Loucy (cell line): Measurements from ENCODE around the gene PGC.

Experiments used
- H2AFZ ChIP-seq: fragments of 200-600 bp; sonication (generic); 2 replicates; pipeline ENCODE4 v1.6.0; 2016; ENCODE audit warnings: antibody characterized with exemption, mild to moderate bottlenecking, low read length, moderate library complexity
- H3F3A ChIP-seq: fragments of 200-600 bp; 2 replicates; pipeline ENCODE4 v1.6.0; 2016; ENCODE audit warnings: antibody characterized with exemption, low read depth, mild to moderate bottlenecking
- H3K27me3 ChIP-seq: fragments of 200-600 bp; sonication (generic); 2 replicates; pipeline ENCODE4 v1.6.1; 2014; ENCODE audit warnings: low read length, mild to moderate bottlenecking; ENCODE audit not compliant: insufficient read depth, poor library complexity, severe bottlenecking
- H3K36me3 ChIP-seq: fragments of 200-600 bp; sonication (generic); 2 replicates; pipeline ENCODE4 v1.6.1; 2016; ENCODE audit warnings: low read length; ENCODE audit not compliant: insufficient read depth
- H3K4me1 ChIP-seq: fragments of 200-600 bp; sonication (generic); 2 replicates; pipeline ENCODE4 v1.5.1; 2014; ENCODE audit warnings: low read length, mild to moderate bottlenecking; ENCODE audit not compliant: insufficient read depth, poor library complexity, severe bottlenecking
- H3K4me2 ChIP-seq: fragments of 200-600 bp; sonication (generic); 2 replicates; pipeline ENCODE4 v1.6.0; 2014; ENCODE audit warnings: antibody characterized with exemption, low read length, low read depth, mild to moderate bottlenecking; ENCODE audit not compliant: poor library complexity, severe bottlenecking
- H3K4me3 ChIP-seq: fragments of 200-600 bp; sonication (generic); 2 replicates; pipeline ENCODE4 v1.5.1; 2014; ENCODE audit warnings: low read length, mild to moderate bottlenecking, mixed read lengths; ENCODE audit not compliant: poor library complexity, severe bottlenecking
- H3K79me2 ChIP-seq: fragments of 200-600 bp; sonication (generic); 2 replicates; pipeline ENCODE4 v1.6.1; 2014; ENCODE audit warnings: low read length; ENCODE audit not compliant: insufficient read depth
- H3K9ac ChIP-seq: fragments of 200-600 bp; sonication (generic); 2 replicates; pipeline ENCODE4 v1.6.0; 2014; ENCODE audit warnings: mild to moderate bottlenecking, low read depth, low read length, moderate library complexity; ENCODE audit not compliant: poor library complexity, severe bottlenecking
- H3K9me2 ChIP-seq: fragments of 200-600 bp; sonication (generic); replicated peaks from 2 replicates; pipeline ENCODE4 v1.6.1; 2016; ENCODE audit warnings: low read depth, low read length, mixed read lengths
- H3K9me3 ChIP-seq: fragments of 200-600 bp; sonication (generic); 2 replicates; pipeline ENCODE4 v1.6.1; 2014; ENCODE audit warnings: mild to moderate bottlenecking, antibody characterized with exemption, low read length, low read depth; ENCODE audit not compliant: insufficient read depth
- H4K20me1 ChIP-seq: fragments of 200-600 bp; sonication (generic); 2 replicates; pipeline ENCODE4 v1.6.0; 2014; ENCODE audit warnings: antibody characterized with exemption, low read length, mild to moderate bottlenecking; ENCODE audit not compliant: insufficient read depth, poor library complexity, severe bottlenecking
- EZH2phosphoT487 ChIP-seq: fragments of 200-600 bp; IDR thresholded peaks from 2 replicates; pipeline ENCODE4 v1.6.1; 2018; ENCODE audit warnings: antibody characterized with exemption, mild to moderate bottlenecking, moderate library complexity, borderline replicate concordance
- TF ChIP-seq, protein P1 (sequence below): fragments of 200-600 bp; sonication (generic); conservative IDR thresholded peaks from 2 replicates; pipeline ENCODE4 v1.5.1; 2014; ENCODE audit warnings: mild to moderate bottlenecking, antibody characterized with exemption, low read length

The PGC gene

DNA sequence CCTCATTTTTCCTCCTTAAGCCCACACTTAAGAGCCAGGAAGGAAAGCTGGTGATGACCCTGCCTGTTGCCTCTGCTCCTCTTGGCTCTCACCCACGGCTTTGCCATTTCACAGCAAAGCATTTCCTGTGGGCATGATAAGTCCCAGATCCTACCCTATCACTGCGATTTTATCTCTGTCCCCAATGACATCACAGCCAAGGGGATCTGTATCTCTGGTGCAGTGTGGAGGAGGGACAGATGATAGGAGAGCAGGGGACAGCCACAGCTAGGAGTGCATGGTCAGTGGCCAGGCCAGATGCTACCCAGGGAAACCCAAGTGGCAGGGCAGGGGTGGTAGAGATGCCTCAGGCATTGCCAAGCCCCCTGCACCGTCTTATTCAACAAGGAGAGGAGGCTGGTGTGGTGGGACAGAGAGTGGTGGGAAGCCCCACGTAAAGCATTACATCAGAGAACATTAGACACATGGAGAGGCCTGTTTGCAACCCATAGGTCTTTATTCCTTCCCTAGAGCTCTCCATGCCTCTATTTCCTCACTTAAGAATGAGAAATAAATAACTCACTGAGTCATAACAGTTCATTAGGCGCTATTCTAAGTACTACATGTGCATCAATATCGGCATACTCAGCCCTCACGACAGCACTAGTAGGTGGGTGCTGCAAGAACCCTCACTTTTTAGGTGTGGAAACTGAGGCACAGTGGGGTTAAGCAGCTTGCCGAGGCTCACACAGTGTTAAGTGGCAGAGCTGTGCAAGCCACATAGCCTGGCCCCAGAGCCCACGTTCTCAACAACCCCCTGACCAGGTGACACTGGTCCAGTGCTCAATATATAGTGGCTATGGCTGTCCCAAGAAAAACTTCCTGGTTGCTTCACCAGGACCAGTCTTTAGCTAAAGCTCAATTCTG is 16.4 kb downstream of the PGC start:
- Histone ChIP-seq H3K9ac (peak overlapping the region; percentile 11), H3K27me3 (no peaks in the 10 kb centered on the region), H3K79me2 (peaks cover 8% of the 10 kb centered on the region; the same call in 1 of the 2 replicates), H2AFZ (no peak overlapping the region), H3K4me1 (peaks cover 54% of the 10 kb centered on the region), H3K36me3 (no peaks in the 10 kb centered on the region), H3K4me3 (peak overlapping the region; percentile 11), H3K9me2 (no peaks in the 10 kb centered on the region), H3K4me2 (peak overlapping the region; percentile 75), H4K20me1 (no peaks in the 10 kb centered on the region), H3K9me3 (no peaks in the 10 kb centered on the region), H3F3A (no peaks in the 10 kb centered on the region)
- no peak for TF ChIP-seq EZH2phosphoT487
- TF ChIP-seq, protein P1, sequence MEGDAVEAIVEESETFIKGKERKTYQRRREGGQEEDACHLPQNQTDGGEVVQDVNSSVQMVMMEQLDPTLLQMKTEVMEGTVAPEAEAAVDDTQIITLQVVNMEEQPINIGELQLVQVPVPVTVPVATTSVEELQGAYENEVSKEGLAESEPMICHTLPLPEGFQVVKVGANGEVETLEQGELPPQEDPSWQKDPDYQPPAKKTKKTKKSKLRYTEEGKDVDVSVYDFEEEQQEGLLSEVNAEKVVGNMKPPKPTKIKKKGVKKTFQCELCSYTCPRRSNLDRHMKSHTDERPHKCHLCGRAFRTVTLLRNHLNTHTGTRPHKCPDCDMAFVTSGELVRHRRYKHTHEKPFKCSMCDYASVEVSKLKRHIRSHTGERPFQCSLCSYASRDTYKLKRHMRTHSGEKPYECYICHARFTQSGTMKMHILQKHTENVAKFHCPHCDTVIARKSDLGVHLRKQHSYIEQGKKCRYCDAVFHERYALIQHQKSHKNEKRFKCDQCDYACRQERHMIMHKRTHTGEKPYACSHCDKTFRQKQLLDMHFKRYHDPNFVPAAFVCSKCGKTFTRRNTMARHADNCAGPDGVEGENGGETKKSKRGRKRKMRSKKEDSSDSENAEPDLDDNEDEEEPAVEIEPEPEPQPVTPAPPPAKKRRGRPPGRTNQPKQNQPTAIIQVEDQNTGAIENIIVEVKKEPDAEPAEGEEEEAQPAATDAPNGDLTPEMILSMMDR, result no peak

DNA sequence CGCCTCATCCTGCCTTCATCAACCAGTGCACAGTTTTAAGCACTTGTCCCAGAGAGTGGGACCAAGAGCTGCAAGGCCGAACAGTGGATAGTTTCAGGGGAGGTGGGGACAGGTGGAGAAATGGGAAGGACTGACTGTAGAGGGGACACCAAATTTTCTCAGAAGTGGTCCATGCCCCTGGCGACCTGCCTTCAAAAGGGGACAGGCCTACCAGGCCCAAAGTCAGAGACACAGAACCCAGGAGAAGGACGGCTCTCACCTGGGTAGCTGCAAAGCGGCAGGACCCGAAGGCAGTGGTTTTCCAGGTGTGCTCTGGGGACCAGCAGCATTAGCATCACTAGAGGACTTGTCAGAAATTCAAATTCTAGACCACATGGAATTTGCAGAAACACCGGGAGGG is 17.6 kb downstream of the PGC start:
- H3K36me3 ChIP-seq, result no peaks in the 10 kb centered on the region
- H4K20me1 ChIP-seq, result no peaks in the 10 kb centered on the region
- H3K79me2 ChIP-seq, result peaks cover 8% of the 10 kb centered on the region; the same call in 1 of the 2 replicates
- H3K9ac ChIP-seq, result no peak overlapping the region
- H3K4me3 ChIP-seq, result no peak overlapping the region
- no peaks in the 10 kb centered on the region for H3K27me3 ChIP-seq
- H2AFZ ChIP-seq, result no peak overlapping the region
- TF ChIP-seq, protein P1, result no peak
- TF ChIP-seq EZH2phosphoT487, result no peak
- H3K9me2 ChIP-seq, result no peaks in the 10 kb centered on the region
- no peaks in the 10 kb centered on the region for H3K9me3 ChIP-seq
- peak overlapping the region; percentile 6 for H3K4me2 ChIP-seq
- no peaks in the 10 kb centered on the region for H3F3A ChIP-seq
- peaks cover 58% of the 10 kb centered on the region for H3K4me1 ChIP-seq

DNA sequence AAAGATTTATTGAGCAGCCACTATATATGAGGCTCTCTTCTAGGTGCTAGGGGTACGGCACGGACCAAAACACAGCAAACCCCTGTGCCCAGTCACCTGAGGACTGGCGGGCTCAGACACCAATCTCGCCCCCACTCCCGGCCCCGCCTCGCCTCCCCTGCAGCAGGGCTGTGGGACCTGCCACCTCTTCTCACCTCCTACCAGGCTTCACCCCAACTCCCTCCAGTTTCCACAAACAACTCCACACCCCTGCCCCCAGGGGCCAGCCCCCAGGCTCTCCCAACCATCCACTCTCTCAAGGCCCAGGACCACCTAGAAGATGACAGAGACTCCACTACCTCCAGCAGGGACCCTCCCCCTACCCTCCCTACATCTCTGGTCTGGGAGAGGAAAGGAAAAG is 18.2 kb downstream of the PGC start:
- Histone ChIP-seq H3K79me2 (peaks cover 8% of the 10 kb centered on the region; the same call in 1 of the 2 replicates), H3K27me3 (no peaks in the 10 kb centered on the region), H3K4me3 (no peak overlapping the region), H3K9me2 (no peaks in the 10 kb centered on the region), H3K36me3 (no peaks in the 10 kb centered on the region), H3K4me2 (peak overlapping the region; percentile 6), H3K9me3 (no peaks in the 10 kb centered on the region), H2AFZ (no peak overlapping the region), H3K4me1 (peaks cover 64% of the 10 kb centered on the region), H4K20me1 (no peaks in the 10 kb centered on the region), H3F3A (no peaks in the 10 kb centered on the region), H3K9ac (no peak overlapping the region)
- no peak for TF ChIP-seq EZH2phosphoT487
- TF ChIP-seq, protein P1, result no peak
